Mesendoderm (in vitro differentiated cells): ENCODE data around the gene HES4.

Experiments used
- DNase-seq: peaks from one replicate; pipeline ENCODE4 v3.0.0; 2013
- H2AK5ac ChIP-seq: 2 replicates; pipeline ENCODE4 v1.6.1; 2013; ENCODE audit warnings: low read length, inconsistent platforms
- H2BK120ac ChIP-seq: 2 replicates; pipeline ENCODE4 v1.6.1; 2013; ENCODE audit warnings: low read depth, mild to moderate bottlenecking, low read length, moderate library complexity, mixed read lengths
- H2BK15ac ChIP-seq: replicated peaks from 2 replicates; pipeline ENCODE4 v1.6.1; 2013; ENCODE audit warnings: low read depth, mild to moderate bottlenecking, moderate library complexity
- H2BK5ac ChIP-seq: 2 replicates; pipeline ENCODE4 v1.6.1; 2013; ENCODE audit warnings: low read length, inconsistent platforms
- H3K18ac ChIP-seq: 2 replicates; pipeline ENCODE4 v1.6.1; 2013; ENCODE audit warnings: mild to moderate bottlenecking, low read length, mixed read lengths
- H3K23ac ChIP-seq: one replicate; pipeline ENCODE4 v1.6.1; 2013; ENCODE audit warnings: low read length
- H3K27ac ChIP-seq: 2 replicates; pipeline ENCODE4 v1.5.1; 2013; ENCODE audit warnings: low read depth, mild to moderate bottlenecking, inconsistent platforms, low read length, moderate library complexity
- H3K27me3 ChIP-seq: 2 replicates; pipeline ENCODE4 v1.6.1; 2013; ENCODE audit warnings: low read length, control low read depth, mild to moderate bottlenecking, inconsistent platforms; ENCODE audit not compliant: insufficient read depth, poor library complexity
- H3K36me3 ChIP-seq: 2 replicates; pipeline ENCODE4 v1.6.1; 2013; ENCODE audit warnings: low read length, inconsistent platforms; ENCODE audit not compliant: control insufficient read depth, insufficient read depth
- H3K4ac ChIP-seq: one replicate; pipeline ENCODE4 v1.6.1; 2013; ENCODE audit warnings: low read depth, mild to moderate bottlenecking, low read length, moderate library complexity
- H3K4me1 ChIP-seq: 2 replicates; pipeline ENCODE4 v1.6.1; 2013; ENCODE audit warnings: low read depth, low read length, inconsistent platforms; ENCODE audit not compliant: control insufficient read depth
- H3K4me2 ChIP-seq: 2 replicates; pipeline ENCODE4 v1.6.1; 2013; ENCODE audit warnings: low read length
- H3K4me3 ChIP-seq: 2 replicates; pipeline ENCODE4 v1.5.1; 2013; ENCODE audit warnings: mild to moderate bottlenecking, low read length
- H3K56ac ChIP-seq: one replicate; pipeline ENCODE4 v1.6.1; 2013; ENCODE audit warnings: low read length
- H3K79me1 ChIP-seq: 2 replicates; pipeline ENCODE4 v1.6.1; 2013; ENCODE audit warnings: low read length, inconsistent platforms
- H3K79me2 ChIP-seq: 2 replicates; pipeline ENCODE4 v1.6.1; 2013; ENCODE audit warnings: mild to moderate bottlenecking, low read length; ENCODE audit not compliant: control insufficient read depth, insufficient read depth
- H3K9ac ChIP-seq: 2 replicates; pipeline ENCODE4 v1.6.1; 2013; ENCODE audit warnings: low read length, inconsistent platforms
- H4K5ac ChIP-seq: one replicate; pipeline ENCODE4 v1.6.1; 2013; ENCODE audit warnings: low read length
- H4K8ac ChIP-seq: one replicate; pipeline ENCODE4 v1.6.1; 2013; ENCODE audit warnings: low read depth, mild to moderate bottlenecking, control low read depth, low read length, moderate library complexity
- WGBS: extraction: QIAGEN DNeasy Blood & Tissue Kit; methylation state at CpG from one replicate; pipeline ENCODE4 v1.1.7; 2013; ENCODE audit warnings: low lambda C conversion rate, missing lambda C conversion rate; ENCODE audit not compliant: insufficient coverage; ENCODE audit errors: extremely low coverage; 5-methylcytosine and 5-hydroxymethylcytosine counted together

HES4 gene

DNA sequence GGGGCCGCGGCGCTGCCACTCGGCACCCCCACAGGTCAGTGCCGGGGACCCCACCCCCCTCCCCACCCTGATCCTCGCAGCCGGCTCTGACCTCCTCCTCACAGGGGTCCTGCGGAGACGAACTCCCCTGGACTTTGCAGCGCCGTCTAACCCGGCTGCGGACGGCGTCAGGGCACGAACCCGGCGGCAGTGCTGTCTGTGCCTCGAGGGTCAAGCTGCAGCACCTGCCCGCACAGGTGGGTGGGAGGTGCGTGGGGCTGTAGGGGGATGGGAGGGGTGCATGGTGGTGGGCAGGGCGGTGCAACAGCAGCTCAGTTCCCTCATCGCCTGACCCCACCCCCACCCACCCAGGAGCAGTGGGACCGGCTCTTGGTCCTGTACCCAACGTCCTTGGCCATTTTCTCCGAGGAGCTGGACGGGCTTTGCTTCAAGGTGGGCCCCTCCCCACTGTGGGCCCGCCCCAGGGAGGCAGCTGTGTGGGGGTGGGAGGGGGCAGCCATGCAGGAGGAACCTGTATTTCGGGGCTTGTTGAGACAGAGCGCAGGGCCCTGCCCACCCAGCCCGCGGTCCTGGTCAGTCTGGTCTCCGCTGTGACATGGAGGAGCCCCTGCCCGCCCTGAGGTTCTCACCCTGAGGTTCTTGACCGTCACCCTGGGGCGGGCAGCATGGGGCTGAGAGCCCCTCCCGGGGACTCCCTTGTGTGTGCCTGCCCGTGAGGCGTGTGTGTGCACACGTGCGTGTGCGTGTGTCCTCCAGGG, 28.7 kb downstream of the HES4 start:
- Histone ChIP-seq H3K4me2 (no peak overlapping the region), H3K18ac (no peak overlapping the region), H3K27me3 (no peaks in the 10 kb centered on the region), H4K8ac (no peak overlapping the region), H3K4me1 (no peaks in the 10 kb centered on the region), H2BK15ac (no peak overlapping the region), H3K36me3 (no peaks in the 10 kb centered on the region), H3K79me2 (no peaks in the 10 kb centered on the region), H2AK5ac (no peak overlapping the region), H3K79me1 (no peaks in the 10 kb centered on the region), H3K4me3 (no peak overlapping the region), H3K56ac (no peak overlapping the region), H3K9ac (no peak overlapping the region), H2BK5ac (no peak overlapping the region), H3K27ac (no peak overlapping the region), H3K23ac (no peak overlapping the region), H3K4ac (no peak overlapping the region), H2BK120ac (no peak overlapping the region), H4K5ac (no peak overlapping the region)
- DNase-seq, result no peak
- WGBS, result no CpG with 5 or more reads among the region's 42 CpGs

DNA sequence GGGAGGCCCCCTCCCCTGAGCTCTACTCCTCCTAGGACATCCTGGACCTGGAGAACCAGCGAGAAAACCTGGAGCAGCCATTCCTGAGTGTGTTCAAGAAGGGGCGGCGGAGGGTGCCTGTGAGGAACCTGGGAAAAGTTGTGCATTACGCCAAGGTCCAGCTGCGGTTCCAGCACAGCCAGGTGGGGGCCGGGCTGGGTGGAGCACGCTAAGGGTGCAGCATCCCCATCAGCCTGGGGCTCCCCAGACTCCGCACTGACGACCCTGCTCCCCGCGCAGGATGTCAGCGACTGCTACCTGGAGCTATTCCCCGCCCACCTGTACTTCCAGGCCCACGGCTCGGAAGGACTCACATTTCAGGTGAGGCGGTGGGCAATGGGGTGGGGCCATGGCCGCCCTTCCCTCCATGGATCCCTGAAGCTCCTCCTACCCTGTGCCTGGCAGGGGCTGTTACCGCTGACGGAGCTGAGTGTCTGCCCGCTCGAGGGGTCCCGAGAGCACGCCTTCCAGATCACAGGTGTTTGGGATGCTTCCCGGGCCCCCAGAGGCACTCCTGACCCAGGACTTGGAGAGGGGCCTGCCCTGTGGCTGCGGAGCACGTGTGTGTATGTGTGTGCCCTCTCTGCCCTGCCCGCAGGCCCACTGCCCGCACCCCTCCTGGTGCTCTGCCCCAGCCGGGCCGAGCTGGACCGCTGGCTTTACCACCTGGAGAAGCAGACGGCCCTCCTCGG, 29.5 kb downstream of the HES4 start:
- Histone ChIP-seq H3K36me3 (no peaks in the 10 kb centered on the region), H3K4me3 (no peak overlapping the region), H4K8ac (no peak overlapping the region), H3K9ac (no peak overlapping the region), H3K4me1 (no peaks in the 10 kb centered on the region), H3K27ac (no peak overlapping the region), H3K56ac (no peak overlapping the region), H3K27me3 (no peaks in the 10 kb centered on the region), H2BK15ac (no peak overlapping the region), H3K4me2 (no peak overlapping the region), H2AK5ac (no peak overlapping the region), H3K79me2 (no peaks in the 10 kb centered on the region), H4K5ac (no peak overlapping the region), H2BK120ac (no peak overlapping the region), H3K4ac (no peak overlapping the region), H3K18ac (no peak overlapping the region), H2BK5ac (no peak overlapping the region), H3K23ac (no peak overlapping the region), H3K79me1 (no peaks in the 10 kb centered on the region)
- no CpG with 5 or more reads among the region's 33 CpGs for WGBS
- DNase-seq, result no peak

DNA sequence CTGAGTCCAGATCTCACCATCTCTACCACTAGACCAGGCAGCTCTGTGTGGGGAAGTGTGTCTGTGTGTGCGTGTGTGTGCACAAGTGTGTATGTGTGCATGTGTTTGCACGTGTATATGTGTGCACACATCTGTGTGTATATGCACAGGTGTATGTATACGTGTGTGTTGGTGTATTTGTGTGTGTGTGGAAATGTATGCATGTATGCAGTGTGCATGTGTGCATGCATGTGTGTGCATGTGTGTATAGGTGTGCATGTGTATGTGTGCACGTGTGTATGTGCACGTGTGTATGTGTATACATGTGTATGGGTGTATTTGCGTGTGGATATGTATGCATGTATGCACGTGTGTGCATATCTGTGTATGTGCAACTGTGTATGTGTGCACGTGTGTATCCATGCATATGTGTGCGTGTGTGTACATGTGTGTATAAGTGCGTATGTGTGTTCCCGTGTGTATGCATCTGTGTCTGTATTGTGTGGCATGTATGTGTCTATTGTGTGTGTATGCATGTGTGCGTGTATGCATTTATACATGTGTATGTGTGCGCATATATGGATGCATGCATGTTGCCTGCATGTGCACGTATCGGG, 30.5 kb downstream of the HES4 start:
- Histone ChIP-seq H3K4me3 (no peak overlapping the region), H2BK120ac (no peak overlapping the region), H3K27ac (no peak overlapping the region), H3K79me2 (no peaks in the 10 kb centered on the region), H2AK5ac (no peak overlapping the region), H2BK5ac (no peak overlapping the region), H3K36me3 (no peaks in the 10 kb centered on the region), H3K27me3 (no peaks in the 10 kb centered on the region), H4K8ac (no peak overlapping the region), H3K4me1 (no peaks in the 10 kb centered on the region), H3K56ac (no peak overlapping the region), H3K79me1 (no peaks in the 10 kb centered on the region), H2BK15ac (no peak overlapping the region), H3K9ac (no peak overlapping the region), H3K23ac (no peak overlapping the region), H4K5ac (no peak overlapping the region), H3K18ac (no peak overlapping the region), H3K4ac (no peak overlapping the region), H3K4me2 (no peak overlapping the region)
- DNase-seq, result no peak
- no CpG with 5 or more reads among the region's 15 CpGs for WGBS

DNA sequence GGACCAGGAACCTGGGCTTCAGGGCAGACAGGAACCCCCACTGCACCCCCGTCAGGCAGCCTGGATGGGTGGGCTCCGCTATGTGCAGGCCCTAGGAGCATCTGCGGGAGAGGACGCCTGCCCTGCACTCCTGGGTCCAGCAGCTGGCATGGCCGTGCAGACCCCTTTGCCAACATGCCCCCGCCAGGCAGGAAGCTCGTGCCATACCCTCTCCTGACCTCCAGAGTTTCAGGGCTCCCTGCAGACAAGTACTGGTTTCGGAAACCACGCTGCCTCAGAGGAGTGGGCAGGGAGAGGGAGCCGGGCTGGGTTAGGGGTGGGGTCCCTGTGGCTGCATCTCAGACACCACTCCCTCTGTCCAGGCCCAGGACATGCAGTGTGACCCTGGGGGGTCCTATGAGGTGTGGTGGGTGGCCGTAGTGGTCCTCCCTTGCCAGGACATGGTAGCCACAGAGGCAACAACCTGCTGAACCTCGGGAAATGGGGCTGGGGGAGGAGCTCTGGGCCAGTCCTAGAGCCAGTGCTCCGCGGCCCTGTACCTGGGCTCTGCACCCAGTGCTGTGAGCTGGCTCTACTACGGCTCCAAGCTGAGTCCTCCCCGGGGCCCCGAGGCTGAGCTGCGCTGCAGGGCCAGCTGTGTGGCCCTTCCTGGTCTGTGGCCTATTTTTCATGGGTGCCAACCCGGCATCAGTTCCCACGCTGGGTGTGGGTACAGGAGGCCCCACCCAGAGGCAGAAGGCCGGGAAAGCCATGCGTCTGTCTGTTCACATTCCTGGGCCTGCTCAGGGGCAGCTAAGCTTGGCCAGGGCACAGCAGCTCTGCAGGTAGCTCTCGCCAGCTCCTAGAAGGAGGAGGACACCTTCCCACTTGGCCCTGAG, 32.2 kb downstream of the HES4 start:
- no peak for DNase-seq
- no peak overlapping the region for H2AK5ac ChIP-seq
- H3K4me3 ChIP-seq, result no peak overlapping the region
- no CpG with 5 or more reads among the region's 23 CpGs for WGBS
- H3K27me3 ChIP-seq, result no peaks in the 10 kb centered on the region
- H2BK120ac ChIP-seq, result no peak overlapping the region
- H3K4me2 ChIP-seq, result no peak overlapping the region
- no peak overlapping the region for H4K8ac ChIP-seq
- no peak overlapping the region for H3K23ac ChIP-seq
- no peaks in the 10 kb centered on the region for H3K36me3 ChIP-seq
- no peaks in the 10 kb centered on the region for H3K4me1 ChIP-seq
- H3K9ac ChIP-seq, result no peak overlapping the region
- no peaks in the 10 kb centered on the region for H3K79me1 ChIP-seq
- no peak overlapping the region for H2BK15ac ChIP-seq
- no peak overlapping the region for H2BK5ac ChIP-seq
- H3K56ac ChIP-seq, result peak overlapping the region; percentile 62
- H4K5ac ChIP-seq, result no peak overlapping the region
- no peak overlapping the region for H3K27ac ChIP-seq
- H3K18ac ChIP-seq, result no peak overlapping the region
- no peaks in the 10 kb centered on the region for H3K79me2 ChIP-seq
- no peak overlapping the region for H3K4ac ChIP-seq

DNA sequence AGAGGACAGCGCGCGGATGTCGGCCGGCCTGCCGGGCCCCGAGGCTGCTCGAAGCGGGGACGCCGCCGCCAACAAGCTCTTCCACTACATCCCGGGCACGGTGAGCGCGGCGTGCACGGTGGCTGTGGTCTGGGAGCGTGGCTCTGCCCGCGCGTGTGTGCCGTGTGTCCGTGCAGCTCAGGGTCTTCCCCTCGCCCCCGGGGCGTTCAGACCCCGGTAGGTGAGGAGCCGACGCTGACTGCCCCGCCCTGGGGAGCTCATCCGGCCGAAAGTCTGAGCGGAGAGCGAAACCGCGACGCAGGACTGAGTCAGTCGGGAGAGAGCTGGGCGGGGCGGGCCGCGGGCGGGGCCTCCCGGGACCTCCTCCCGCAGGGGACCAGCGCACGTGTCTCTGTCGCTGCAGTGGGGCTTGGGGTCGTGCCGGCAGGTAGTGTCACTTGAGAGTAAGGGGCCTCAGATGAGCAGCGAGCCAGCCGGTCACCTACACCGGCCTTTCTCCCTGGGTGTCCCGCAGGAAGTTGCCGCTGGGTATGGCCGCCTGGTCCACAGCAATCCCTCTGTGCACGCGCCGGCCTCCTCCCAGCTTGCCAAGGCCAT, 33.1 kb downstream of the HES4 start:
- Histone ChIP-seq H3K9ac (peak overlapping the region; percentile 81), H3K79me2 (no peaks in the 10 kb centered on the region), H3K56ac (peak overlapping the region; percentile 94), H2BK5ac (no peak overlapping the region), H2BK15ac (no peak overlapping the region), H4K8ac (no peak overlapping the region), H3K18ac (no peak overlapping the region), H2AK5ac (no peak overlapping the region), H4K5ac (no peak overlapping the region), H3K36me3 (no peaks in the 10 kb centered on the region), H3K4ac (no peak overlapping the region), H2BK120ac (no peak overlapping the region), H3K4me2 (peak overlapping the region; percentile 79), H3K27ac (no peak overlapping the region), H3K27me3 (no peaks in the 10 kb centered on the region), H3K4me1 (no peaks in the 10 kb centered on the region), H3K79me1 (no peaks in the 10 kb centered on the region), H3K23ac (no peak overlapping the region), H3K4me3 (peak overlapping the region; percentile 30)
- no CpG with 5 or more reads among the region's 60 CpGs for WGBS
- peak; percentile 69 for DNase-seq
